ENCODE results near the gene PRDM5.

DNA sequence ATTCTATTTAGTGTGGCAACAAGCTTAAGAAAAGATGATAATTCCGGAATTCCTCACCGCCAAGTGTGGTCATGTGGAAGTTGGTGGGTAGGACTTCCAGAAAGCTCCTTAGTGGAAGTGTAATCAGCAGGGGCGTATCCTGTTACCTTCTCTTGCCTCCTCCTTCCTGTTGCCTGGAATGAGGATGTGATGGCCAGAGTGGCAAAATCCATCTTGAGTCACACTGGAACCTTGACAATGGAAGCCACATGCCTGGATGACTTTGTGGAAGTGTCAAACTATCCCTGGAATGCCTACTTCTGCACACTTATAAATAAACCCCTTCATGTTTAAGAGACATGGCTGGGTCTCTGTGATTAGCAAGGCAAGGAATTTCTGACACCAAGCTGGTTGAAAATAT, 191.0 kb downstream of the PRDM5 start:
- TF ChIP-seq POLR2A (IDR thresholded peaks at IDR 0.05; ENCODE audit: low read length) (no peak), GATA1 (IDR thresholded peaks at IDR 0.05; ENCODE audit: low read depth, low read length) (no peak)

Measured in erythroblast (primary cell).